ENCODE results near the gene CLEC4A.
"Not testable (repeated sequence)": the region's sequence is repeated elsewhere in the genome, so short reads cannot be mapped to it uniquely, and the experiment has no call there.

The CLEC4A gene

DNA sequence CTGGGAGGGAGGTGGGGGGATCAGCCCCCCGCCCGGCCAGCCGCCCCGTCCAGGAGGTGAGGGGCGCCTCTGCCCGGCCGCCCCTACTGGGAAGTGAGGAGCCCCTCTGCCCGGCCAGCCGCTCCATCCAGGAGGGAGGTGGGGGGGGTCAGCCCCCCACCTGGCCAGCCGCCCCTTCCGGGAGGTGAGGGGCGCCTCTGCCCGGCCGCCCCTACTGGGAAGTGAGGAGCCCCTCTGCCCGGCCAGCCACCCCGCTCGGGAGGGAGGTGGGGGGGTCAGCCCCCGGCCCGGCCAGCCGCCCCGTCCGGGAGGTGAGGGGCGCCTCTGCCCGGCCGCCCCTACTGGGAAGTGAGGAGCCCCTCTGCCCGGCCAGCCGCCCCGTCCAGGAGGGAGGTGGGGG lies 60.8 kb downstream of the CLEC4A start:
- H3K4me2 ChIP-seq (ENCODE audit: insufficient read depth, low read length, poor library complexity, severe bottlenecking); H3K23ac ChIP-seq (ENCODE audit: low read depth, low read length, poor library complexity); H3K27ac ChIP-seq (replicated peaks; ENCODE audit: low read length); H4K91ac ChIP-seq (ENCODE audit: low read depth, low read length, poor library complexity); H4K8ac ChIP-seq (ENCODE audit: low read depth, low read length); H3K4me1 ChIP-seq (ENCODE audit: control insufficient read depth in 2 of 2, insufficient read depth in 1 of 2, low read depth in 1 of 2, low read length in 2 of 2); H2BK5ac ChIP-seq (ENCODE audit: low read length); DNase-seq (ENCODE audit: low spot score); H3K9ac ChIP-seq (ENCODE audit: low read depth, low read length, poor library complexity); H2BK12ac ChIP-seq (ENCODE audit: low read length); H3K27me3 ChIP-seq (ENCODE audit: control insufficient read depth in 3 of 3, insufficient read depth in 3 of 3, low read depth in 1 of 3, low read length in 3 of 3); H3K14ac ChIP-seq (ENCODE audit: low read length); H3K4me3 ChIP-seq (ENCODE audit: low read length in 2 of 2); H3K18ac ChIP-seq (ENCODE audit: low read length); H3K36me3 ChIP-seq (replicated peaks in 1 of 2; ENCODE audit: control insufficient read depth in 2 of 2, insufficient read depth in 2 of 2, low read length in 2 of 2); H2BK15ac ChIP-seq (ENCODE audit: low read length); H2AFZ ChIP-seq (ENCODE audit: low read length); H2BK120ac ChIP-seq (ENCODE audit: low read depth, low read length); H2AK5ac ChIP-seq (ENCODE audit: low read depth, low read length); H3K79me1 ChIP-seq (ENCODE audit: low read depth, low read length); H3K4ac ChIP-seq (ENCODE audit: low read length); H3K9me3 ChIP-seq (replicated peaks in 1 of 2; ENCODE audit: control insufficient read depth in 2 of 2, insufficient read depth in 1 of 2, low read depth in 1 of 2, low read length in 2 of 2): not testable (repeated sequence)
- WGBS, 2 donors (ENCODE audit: extremely low coverage in 2 of 2, insufficient read length in 2 of 2, insufficient replicate concordance in 1 of 2), result no CpG with 5 or more reads among the region's 28 CpGs

DNA sequence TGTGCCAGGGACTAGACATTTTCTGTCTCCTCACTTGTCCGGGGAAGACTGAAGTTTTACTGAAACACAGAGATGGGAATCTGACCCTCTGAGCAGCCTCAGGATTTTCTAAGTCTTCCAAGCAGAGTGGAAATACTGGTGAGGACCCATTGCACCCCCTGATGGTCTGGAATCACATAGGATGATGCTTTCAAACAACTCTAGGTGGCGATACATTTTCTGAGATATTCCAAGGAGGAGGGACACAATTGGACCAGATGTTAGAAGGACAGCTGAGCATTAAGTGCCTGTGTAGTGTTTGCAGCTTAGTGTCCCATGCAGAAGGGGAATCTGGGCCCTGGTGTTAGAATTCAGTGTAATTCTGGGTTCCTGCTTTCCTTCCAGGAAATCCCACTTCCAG lies 64.7 kb downstream of the CLEC4A start:
- H3K79me1 ChIP-seq (ENCODE audit: low read depth, low read length); H3K23ac ChIP-seq (ENCODE audit: low read depth, low read length, poor library complexity); DNase-seq (ENCODE audit: low spot score); H3K9me3 ChIP-seq (replicated peaks in 1 of 2; ENCODE audit: control insufficient read depth in 2 of 2, insufficient read depth in 1 of 2, low read depth in 1 of 2, low read length in 2 of 2); H2BK12ac ChIP-seq (ENCODE audit: low read length); H2AK5ac ChIP-seq (ENCODE audit: low read depth, low read length); H2BK15ac ChIP-seq (ENCODE audit: low read length); H2BK5ac ChIP-seq (ENCODE audit: low read length); H3K4me1 ChIP-seq (ENCODE audit: control insufficient read depth in 2 of 2, insufficient read depth in 1 of 2, low read depth in 1 of 2, low read length in 2 of 2); H3K4me3 ChIP-seq (ENCODE audit: low read length in 2 of 2); H4K91ac ChIP-seq (ENCODE audit: low read depth, low read length, poor library complexity); H3K9ac ChIP-seq (ENCODE audit: low read depth, low read length, poor library complexity); H3K27ac ChIP-seq (replicated peaks; ENCODE audit: low read length); H3K4ac ChIP-seq (ENCODE audit: low read length); H2BK120ac ChIP-seq (ENCODE audit: low read depth, low read length); H4K8ac ChIP-seq (ENCODE audit: low read depth, low read length); H3K27me3 ChIP-seq (ENCODE audit: control insufficient read depth in 3 of 3, insufficient read depth in 3 of 3, low read depth in 1 of 3, low read length in 3 of 3); H2AFZ ChIP-seq (ENCODE audit: low read length); H3K36me3 ChIP-seq (replicated peaks in 1 of 2; ENCODE audit: control insufficient read depth in 2 of 2, insufficient read depth in 2 of 2, low read length in 2 of 2); H3K4me2 ChIP-seq (ENCODE audit: insufficient read depth, low read length, poor library complexity, severe bottlenecking); H3K14ac ChIP-seq (ENCODE audit: low read length); H3K18ac ChIP-seq (ENCODE audit: low read length): not testable (repeated sequence)
- no CpG with 5 or more reads among the region's 2 CpGs for WGBS, 2 donors (ENCODE audit: extremely low coverage in 2 of 2, insufficient read length in 2 of 2, insufficient replicate concordance in 1 of 2)
